ENCODE measurements around the gene IFI27L2.

The IFI27L2 gene

DNA sequence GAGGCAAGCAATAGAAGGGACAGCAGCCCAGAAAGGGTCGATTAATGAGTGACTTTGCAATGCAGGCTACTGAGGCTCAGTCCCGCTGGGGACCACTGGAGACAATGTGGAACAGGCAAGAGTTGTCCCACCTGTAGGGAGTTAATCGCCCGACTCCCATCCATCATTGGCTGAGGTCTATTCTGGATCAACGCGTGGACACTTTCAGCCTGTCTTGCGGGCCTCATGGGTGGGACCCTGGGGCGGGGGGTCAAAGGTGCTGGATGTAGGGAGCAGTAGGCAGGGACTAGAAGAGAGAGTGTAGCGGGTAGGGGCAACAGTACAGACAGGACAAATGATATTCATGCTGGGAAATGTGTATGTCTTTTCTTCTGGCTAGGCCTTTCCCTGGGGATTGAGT lies 6.1 kb downstream of the IFI27L2 start:
- DNase-seq (ENCODE audit: low read depth) = no peak

DNA sequence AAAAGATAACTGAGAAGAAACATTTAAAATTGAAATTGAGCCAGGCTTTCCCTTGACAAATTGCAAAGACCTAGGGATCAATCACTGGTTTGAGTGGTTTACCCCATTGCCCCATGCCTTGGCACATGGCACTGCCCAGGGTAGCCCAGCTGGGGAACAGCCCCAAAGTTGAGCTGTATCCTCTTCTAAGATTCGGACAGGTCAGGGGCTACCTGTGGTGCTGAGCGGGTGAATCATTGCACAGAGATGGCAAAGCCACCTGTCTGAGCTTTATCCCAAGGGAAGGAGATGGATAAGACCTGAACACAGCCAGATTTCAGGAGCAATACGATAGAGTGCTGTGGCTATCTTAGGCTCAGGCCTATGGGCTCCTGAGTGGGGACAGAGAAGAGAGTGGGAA lies 7.0 kb downstream of the IFI27L2 start:
- no peak for DNase-seq (ENCODE audit: low read depth)

DNA sequence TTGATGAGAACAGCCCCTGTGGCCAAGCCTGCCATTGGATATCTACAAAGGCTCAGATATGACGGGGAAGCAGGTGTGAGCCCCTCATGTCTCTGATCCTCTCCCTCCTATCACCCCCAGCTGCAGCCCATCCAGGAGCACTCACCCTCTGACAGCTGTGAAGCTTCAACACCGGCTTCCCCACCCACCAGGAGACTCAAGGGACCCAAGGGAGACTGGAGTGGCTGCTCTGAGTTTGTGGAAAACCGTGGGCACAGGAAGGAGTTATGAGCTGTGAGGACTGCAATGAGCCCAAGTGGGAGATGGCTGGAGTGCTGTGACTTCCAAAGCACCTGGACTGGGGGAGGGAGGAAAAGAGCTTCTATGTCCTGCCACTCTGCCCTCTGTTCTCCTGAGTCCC lies 7.9 kb downstream of the IFI27L2 start:
- no peak for DNase-seq (ENCODE audit: low read depth)

DNA sequence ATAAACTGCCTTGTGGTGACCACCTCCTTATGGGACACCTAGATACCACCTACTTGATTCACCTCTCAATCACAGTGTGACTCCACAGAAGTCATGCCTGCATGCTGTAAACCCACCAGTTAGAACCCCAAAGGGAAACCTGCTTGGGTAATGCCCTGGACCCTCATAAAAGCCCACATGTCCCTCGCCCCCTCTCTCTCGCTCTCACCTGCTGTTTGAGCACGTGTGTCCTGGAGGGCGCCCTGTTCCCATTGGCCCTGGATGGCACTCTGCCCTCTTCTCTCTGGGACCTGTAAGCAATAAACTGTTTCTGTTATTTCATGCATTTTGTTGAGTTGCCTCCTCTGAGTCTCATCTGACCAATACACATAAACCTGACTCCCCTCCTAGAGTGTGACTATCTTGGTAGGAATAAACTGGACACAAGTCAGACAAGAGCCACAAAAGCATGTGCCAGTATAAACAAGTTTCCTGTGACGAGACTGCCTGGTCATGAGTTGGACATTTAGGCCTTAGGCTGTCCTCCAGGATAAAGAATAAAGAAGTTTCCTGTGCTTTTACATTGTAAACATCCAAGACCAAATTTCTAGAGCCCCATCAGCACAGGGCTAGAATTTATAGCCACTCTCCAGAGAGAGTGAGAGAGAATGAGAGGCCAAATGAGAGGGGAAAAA lies 8.6 kb downstream of the IFI27L2 start:
- DNase-seq (ENCODE audit: low read depth) = peak; percentile 92

DNA sequence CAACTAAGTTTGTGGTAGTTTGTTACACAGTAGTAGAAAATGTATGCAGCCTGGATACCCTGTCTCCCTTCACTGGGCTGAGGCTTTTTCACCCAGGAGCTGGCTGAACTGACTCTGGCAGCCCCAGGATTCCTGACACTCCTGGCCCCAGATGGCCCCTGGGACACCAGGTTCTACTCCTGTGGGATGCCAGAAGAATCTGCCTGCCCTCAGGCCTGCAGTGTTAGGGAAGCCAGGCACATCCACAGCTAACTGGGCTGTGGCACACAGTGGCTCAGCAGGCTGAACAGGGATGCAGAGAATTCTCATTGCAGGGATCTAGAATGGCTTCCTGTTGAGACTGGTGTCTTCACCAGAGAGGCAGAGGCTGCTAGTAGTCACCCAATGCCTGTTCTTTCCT lies 10.3 kb downstream of the IFI27L2 start:
- no peak for DNase-seq (ENCODE audit: low read depth)

DNA sequence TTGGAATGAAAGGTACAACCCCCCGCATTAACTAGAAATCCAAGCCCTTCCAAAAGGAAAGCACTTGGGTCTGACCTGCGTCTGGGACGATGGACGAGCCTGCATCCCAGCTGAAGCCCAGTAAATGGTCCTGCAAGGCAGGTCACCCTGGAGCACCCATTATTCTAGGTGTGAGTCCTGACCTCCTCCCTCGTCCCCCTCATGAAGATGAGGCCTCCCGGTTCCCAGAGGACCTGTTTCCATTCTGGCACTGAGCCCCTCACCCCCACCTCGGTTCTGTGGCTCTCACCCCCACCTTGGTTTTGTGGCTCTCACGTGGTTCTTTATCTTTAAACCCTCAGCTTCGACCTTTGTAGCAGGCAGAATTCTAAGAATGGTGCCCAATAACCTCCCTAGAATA lies 11.5 kb downstream of the IFI27L2 start:
- DNase-seq (ENCODE audit: low read depth) = no peak

DNA sequence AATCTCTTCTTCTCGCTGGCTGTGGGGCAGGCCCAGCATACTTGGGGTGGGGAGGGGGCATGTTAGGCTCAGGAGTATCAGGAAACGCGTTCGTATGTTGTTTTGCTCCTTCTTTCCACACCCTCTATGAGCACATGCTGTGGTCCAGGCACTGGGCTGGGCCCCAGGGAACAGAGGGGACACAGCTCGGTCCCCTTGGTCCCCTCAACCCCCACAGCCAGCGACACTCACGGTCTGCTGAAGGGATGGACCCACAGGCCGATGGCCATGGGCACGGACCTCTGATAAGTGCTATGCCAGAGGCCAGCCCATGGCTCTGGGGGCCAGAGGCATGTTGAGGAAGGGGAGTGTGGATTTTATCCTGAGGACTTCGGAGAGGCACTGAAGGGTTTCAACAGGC lies 12.7 kb downstream of the IFI27L2 start:
- DNase-seq (ENCODE audit: low read depth) = no peak

DNA sequence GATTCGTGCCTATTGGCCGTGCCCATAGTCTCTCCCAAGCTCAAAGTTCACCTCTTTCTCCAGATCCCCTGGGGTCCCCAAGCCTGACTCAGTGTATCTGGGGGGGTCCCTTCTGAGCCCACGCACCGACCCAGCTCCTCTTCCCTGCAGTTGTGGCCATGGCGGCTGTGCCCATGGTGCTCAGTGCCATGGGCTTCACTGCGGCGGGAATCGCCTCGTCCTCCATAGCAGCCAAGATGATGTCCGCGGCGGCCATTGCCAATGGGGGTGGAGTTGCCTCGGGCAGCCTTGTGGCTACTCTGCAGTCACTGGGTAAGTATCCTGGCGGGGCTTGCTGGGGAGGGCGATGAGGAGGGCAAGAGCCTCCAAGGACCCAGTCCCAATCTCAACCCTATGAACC lies 13.8 kb downstream of the IFI27L2 start:
- no peak for DNase-seq (ENCODE audit: low read depth)

DNA sequence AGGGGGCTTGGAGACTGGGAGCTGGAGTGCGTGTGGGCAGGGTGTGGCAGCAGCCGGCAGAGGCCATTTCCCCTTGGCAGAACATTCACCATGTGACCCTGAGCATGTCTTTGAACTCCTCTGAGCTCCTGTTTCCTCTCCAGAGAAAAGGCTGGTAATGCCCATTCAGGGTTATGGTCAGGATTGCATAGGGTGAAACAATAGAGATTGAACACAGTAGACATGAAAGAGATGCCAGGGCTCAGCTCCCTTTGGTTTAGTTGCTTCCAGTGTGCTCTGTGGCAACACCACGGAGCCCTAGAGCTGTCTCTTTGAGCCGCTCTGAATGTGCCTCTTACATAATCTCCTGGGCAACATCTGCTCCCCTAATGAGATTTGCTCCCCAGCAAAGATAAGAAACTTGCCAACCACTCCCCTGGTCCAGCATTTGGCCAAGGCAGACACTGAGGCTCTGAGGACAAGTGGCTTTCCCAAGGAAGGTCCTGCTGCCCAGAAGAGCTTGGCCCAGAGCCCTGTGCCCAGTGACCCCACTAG lies 14.3 kb downstream of the IFI27L2 start:
- DNase-seq (ENCODE audit: low read depth) = no peak

DNA sequence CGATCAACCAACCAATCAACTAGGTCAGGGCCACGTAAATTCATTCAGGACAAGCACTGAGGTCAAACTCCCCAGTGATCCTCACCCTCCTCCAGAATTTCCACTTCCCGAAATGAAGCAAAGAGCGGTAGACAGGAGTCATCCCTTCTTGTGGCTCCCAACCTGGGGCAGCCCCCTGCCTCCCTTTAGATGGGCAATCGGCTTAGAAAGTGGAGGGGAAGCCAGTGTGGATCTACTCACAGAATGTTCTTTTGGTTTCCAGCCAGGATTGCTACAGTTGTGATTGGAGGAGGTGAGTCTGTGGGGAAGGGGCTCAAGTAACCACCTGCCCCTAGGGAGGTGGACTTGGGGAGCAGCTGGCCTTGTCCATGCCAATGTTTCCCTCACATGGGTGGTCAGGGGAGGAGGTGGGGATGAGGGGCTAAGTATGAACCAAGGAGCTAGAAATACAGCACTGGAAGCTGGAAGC lies 14.8 kb downstream of the IFI27L2 start:
- DNase-seq (ENCODE audit: low read depth) = no peak

DNA sequence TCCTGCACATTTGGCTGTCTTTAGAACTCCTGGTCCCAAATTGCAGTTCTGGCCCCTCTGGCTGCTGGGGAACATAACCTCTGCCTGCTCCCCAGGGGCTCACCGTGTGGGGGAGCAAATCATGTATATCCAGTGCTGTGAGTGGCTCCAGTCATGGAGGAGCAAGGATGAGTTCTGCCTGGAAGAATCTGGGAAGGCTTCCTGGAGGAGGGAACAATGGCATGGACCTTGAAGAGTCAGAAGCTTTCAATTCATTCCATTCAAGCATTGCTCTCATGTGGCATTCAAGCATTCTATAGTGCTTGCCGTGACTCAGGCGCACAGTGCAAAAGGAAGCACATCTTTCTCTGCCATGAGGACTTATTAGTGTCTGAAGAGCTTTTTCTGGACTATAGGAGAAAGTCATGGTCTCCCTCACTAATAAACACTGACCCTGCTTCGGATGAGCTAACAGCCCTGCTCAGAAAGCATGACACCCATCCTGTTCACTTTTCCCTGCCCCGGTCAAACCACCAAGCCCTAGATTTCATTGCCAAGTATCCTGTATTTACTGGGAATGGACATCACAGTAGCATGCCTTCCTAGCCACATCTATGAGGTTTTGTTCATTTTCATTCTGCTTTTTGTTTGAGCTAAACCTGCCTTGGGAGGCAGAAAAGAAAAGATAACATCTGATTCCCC lies 15.4 kb downstream of the IFI27L2 start:
- DNase-seq (ENCODE audit: low read depth) = no peak

DNA sequence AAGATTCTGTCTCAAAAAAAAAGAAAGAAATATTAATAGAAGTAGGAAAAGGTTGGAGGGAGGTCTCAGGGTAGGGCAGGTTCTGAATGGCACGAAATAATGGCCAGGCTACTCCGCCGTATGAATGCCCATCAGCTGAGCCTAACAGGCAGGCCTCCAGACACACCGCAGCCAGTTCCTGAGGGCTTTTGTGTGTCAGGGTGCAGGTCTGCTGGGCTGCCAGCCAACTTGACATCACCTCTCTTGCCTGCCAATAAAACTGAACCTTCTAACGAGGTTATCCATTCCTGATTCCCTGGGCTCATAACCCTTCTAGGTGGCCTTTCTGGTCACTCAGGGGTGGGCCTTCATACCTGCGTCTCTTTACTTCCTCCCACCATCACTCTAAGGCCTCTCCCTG lies 15.9 kb downstream of the IFI27L2 start:
- no peak for DNase-seq (ENCODE audit: low read depth)

DNA sequence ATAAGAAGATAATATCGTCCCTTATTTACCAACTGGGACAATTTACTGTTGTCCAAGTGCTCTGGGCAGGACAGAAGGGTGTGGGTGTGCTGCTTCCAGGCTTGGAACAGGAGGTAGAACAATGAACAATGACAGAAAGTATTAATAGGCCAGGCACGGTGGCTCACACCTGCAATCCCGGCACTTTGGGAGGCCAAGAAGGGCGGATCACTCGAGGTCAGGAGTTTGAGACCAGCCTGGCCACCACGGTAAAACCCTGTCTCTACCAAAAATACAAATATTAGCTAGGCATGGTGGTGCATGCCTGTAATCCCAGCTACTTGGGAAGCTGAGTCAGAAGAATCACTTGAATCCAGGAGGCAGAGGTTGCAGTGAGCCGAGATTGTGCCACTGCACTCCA lies 16.3 kb downstream of the IFI27L2 start:
- no peak for DNase-seq (ENCODE audit: low read depth)

DNA sequence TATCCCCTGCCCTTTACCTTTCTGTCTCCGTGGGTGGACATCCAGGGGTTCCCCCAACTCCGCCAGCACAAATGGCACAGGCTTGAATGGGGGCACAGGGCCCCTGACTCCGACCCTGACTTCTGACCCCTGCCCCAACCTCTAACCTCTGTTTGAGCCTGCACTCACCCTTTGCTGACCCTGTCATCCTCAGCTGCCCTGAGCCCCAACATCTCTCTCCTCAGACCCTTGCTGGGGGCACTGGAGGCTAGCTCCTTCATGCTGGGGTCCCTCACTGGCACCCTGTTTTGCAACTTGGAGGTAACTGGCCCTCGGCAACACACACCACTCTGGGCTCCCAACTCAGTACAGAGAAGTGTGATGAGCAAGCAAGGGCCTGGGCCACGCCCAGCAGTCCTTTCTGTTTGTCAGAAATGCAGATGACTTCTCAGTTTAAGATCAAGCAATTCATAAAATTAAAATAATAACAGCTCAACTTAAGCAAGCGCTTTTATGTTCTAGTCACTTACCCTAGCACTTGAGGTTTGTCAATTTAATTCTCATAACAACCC lies 16.8 kb downstream of the IFI27L2 start:
- DNase-seq (ENCODE audit: low read depth) = no peak

DNA sequence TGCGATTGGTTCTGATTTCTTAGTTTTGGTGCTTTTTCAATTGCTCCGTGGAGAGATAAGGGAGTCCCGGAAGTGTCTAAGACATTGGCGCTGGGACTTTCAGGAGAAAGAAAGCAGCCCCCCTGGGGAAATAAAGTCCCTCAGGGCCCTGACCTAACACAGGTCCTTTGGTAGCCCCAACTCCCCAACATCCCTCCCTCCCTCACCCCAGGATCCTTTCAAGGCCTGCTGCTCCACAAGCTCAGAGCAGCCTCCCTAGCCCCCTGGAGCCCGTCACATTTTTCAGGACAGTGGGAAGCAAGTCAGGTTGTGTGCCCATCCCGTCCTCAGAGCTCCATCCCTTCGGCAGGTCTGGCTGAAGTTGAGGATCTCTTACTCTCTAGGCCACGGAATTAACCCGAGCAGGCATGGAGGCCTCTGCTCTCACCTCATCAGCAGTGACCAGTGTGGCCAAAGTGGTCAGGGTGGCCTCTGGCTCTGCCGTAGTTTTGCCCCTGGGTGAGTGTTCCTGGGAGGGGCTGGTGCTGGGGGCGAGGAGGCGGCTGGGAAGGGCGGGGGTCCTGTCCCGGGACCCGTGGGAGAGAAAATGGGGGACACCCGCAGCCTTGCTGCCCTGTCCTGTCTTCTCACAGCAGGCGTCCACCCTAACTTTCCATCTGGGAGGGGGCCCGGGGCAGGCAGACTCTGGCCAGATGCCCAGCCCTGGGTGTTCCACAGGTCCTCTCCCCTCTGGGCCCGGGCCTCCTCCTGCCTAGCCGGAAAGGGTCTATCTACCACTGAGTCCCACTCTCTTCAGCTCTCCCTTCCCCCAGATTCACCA lies 17.9 kb downstream of the IFI27L2 start:
- DNase-seq (ENCODE audit: low read depth) = no peak

DNA sequence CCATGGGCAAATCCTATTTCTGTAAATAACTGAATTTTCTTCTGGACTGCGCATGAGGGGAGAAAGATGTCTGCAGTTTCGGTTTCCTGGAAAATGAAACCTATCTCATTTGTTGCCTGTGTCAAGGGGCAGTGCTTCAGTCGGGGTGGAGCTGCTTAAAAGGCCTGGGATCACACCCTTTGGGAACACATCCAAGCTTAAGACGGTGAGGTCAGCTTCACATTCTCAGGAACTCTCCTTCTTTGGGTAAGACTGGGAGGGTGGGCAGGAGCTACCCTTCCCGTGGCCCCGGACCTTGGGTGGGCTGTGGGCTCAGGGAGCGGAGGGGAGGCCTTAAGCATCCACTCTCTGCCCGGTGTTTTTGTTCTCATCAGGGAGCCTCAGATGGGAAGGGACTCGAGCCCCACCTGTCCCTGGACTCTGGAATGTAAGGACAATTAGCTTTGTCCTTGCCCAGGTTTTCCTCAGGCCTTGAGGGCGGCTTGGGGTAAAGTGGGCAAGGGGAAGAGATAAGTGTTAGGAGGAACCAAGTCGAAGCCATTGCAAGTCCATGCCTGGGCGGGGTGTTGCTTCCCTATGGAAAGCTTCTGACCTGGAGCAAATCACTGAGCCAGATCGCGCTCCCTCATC lies 18.7 kb downstream of the IFI27L2 start, which contains the start of gene IFI27:
Gene IFI27 (plus strand): TSS at position 185 of the 630 bp plus-strand sequence.
- DNase-seq (ENCODE audit: low read depth) = peak; percentile 87

DNA sequence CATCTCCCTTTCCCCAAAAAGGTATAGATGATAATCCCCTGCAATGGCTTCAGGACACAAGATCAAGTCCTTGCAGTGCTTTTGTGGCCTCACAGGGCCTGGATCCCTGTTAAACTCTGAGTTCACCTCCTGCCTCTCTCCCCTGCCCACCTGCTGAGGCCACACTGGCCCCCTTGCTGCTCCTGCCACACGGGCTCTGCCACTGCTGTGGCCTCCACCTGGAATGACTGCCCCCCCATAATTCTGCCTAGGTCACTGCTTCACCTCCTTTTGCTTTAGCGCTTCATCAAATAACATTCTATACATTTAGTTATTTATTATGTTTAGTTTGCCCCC lies 19.5 kb downstream of the IFI27L2 start:
- no peak for DNase-seq (ENCODE audit: low read depth)

DNA sequence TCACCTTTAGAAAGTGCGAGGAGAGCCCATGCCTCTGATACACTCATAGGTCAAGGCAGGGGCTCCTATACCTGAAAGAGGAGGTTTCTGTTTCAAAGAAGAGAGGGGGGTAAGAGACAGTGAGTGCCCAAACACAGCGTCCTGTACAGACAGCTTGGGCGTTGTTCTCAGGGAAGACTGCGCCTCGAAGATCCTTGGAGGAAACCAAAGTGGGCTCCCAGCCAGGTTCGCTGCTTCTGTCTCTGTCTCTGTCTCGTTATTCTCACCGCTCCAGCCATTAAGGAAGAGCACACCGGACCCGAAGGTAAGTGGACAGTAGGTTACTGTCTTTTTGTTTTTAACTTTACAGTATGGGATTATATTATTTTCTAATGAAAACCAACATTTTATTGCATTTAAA lies 24.7 kb downstream of the IFI27L2 start:
- DNase-seq (ENCODE audit: low read depth) = no peak

DNA sequence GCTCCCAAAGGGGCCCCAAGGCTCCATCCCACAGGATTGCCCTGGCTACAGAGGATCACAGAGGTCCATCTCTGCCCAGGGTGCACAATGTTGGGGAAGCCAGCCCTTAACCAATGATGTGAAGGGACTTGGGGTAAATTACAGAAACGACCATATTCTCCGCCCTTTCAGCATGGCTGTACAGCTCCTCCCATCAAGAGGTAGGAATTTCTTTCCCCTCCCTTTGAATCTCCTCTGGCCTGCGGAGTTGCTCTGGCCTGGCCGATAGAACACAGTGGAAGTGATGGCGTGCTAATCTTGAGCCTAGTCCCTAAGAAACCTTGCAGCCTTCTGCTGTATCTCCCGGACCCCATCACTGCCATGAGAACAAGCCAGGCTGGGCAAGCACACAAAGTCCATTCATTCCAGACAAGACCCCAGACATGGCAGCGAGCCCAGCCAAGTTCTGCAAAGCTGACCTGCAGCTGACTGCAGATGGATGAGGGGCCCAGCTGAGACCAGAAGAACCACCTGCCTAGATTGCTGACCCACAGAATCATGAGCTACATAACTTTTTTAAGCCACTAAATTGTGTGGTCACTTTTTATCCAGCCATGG lies 25.8 kb downstream of the IFI27L2 start:
- no peak for DNase-seq (ENCODE audit: low read depth)

DNA sequence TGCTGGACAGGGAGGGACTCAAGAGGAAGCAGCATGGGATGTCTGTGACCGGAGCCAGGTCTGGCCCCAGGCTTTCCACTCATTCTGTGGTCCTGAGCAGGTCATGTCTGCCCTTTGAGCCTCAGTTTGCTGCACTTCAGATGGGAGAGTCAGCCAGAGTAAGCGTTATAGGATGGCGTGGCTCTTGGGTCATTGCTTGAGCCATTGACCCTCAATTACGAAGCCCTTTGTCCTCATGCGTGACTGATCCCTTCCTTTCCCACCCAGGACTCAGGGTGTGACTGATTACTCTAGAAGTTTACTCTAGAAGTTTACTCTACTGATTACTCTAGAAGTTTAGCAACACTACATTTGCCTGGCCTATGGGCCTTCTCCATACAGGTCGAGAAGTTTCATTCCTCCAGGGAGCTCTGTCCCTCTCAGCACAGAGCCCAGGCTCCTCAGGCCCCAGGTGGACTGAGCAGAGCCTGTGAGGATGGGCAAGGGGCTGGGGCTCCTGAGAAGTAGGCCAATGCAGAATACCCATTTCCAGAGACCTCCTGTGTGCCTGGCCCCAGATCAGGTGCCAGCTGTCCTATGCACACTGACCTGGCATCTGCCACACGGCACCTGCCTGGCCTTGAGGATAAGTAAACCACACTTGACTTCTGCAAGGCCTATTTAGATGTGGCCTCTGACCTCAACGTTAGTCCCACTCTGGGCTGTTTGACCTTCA lies 26.5 kb downstream of the IFI27L2 start:
- no peak for DNase-seq (ENCODE audit: low read depth)

DNA sequence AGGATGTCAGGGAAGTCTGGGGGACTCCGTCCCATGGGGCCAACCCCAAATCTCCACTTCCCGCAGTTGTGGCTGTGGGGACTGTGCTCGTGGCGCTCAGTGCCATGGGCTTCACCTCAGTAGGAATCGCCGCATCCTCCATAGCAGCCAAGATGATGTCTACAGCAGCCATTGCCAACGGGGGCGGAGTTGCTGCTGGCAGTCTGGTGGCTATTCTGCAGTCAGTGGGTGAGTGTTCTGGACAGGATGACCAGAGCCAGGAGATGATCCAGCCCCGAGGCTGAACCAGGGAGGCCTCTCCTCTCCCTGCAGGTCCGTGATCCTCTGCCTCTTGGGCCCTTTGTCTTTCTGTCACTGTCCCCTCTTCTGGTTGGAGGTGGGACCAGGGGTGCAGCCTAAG lies 27.7 kb downstream of the IFI27L2 start:
- no peak for DNase-seq (ENCODE audit: low read depth)

All from ELR (cell line).